GM12878 (cell line): ENCODE measurements around the gene F2RL1. TPM values are rescaled to one million over a fixed set of nuclear protein-coding genes. Genes with fewer than 3 reads are reported as not detected.

Source experiments
- ATAC-seq: fragments of 200-7000 bp; cut with Tn5 transposase; 3 replicates; pipeline ENCODE4 v1.9.1; 2020; ENCODE audit warnings: mild to moderate bottlenecking, moderate library complexity
- BruUV-seq: library from RNA; stranded (reverse); fragments of 400-500 nt; replicated peaks from 2 replicates; lab custom pipeline; 2021; lab: Mats Ljungman, UMichigan
- CTCF ChIA-PET: fragments of 300-600 bp; sonication (Branson Sonifier 250); formaldehyde crosslinking; extraction: SDS; loops from one replicate; lab custom pipeline; 2021; ENCODE audit warnings: inconsistent platforms; lab: Yijun Ruan, JAX
- POLR2A ChIA-PET: fragments of 350-600 bp; formaldehyde crosslinking; extraction: SDS; loops from one replicate; lab custom pipeline; 2021; ENCODE audit warnings: inconsistent platforms; lab: Charles Lee
- RAD21 ChIA-PET: fragments of 300-600 bp; sonication (Branson Sonifier 250); formaldehyde crosslinking; loops from one replicate; lab custom pipeline; 2023; ENCODE audit warnings: antibody characterized with exemption; ENCODE audit not compliant: unreplicated experiment; lab: Charles Lee
- SMC1A ChIA-PET: fragments of 300-600 bp; sonication (Branson Sonifier 250); formaldehyde crosslinking; loops from one replicate; lab custom pipeline; 2023; ENCODE audit not compliant: unreplicated experiment, uncharacterized antibody; lab: Charles Lee
- DNase-seq: peaks from one replicate; pipeline ENCODE4 v3.0.0-alpha.2; 2011; ENCODE audit warnings: low read depth, low spot score
- FAIRE-seq: peaks from 3 replicates; lab custom pipeline; 2011; peaks lifted over from hg19 to GRCh38; lab: Jason Lieb, UNC
- H2AFZ ChIP-seq: 2 replicates; pipeline ENCODE4 v1.6.0; 2011; ENCODE audit warnings: low read depth, low read length, control low read depth; ENCODE audit not compliant: control insufficient read depth
- H3K27ac ChIP-seq: 2 replicates; pipeline ENCODE4 v1.5.1; 2011; ENCODE audit warnings: control low read depth; ENCODE audit not compliant: control insufficient read depth, insufficient read depth
- H3K27me3 ChIP-seq, 2 experiments: replicated peaks in 1 of 2; 2 replicates each; pipeline versions ENCODE4 v1.6.0 to v1.6.1; 2011; ENCODE audit warnings: low read length in 1 of 2; ENCODE audit not compliant: control insufficient read depth in 2 of 2, insufficient read depth in 2 of 2
- H3K36me3 ChIP-seq, 2 experiments: 2 replicates each; pipeline ENCODE4 v1.5.1; 2011; ENCODE audit warnings: low read length in 1 of 2; ENCODE audit not compliant: control insufficient read depth in 2 of 2, insufficient read depth in 2 of 2
- H3K4me1 ChIP-seq: 2 replicates; pipeline ENCODE4 v1.6.1; 2011; ENCODE audit warnings: mild to moderate bottlenecking, low read length, moderate library complexity, mixed read lengths; ENCODE audit not compliant: control insufficient read depth, insufficient read depth
- H3K4me2 ChIP-seq: 2 replicates; pipeline ENCODE4 v1.6.0; 2011; ENCODE audit warnings: control low read depth; ENCODE audit not compliant: control insufficient read depth, insufficient read depth
- H3K4me3 ChIP-seq: fragments of 200-600 bp; sonication (generic); 2 replicates; pipeline ENCODE4 v1.5.1; 2016
- H3K79me2 ChIP-seq: 2 replicates; pipeline ENCODE4 v1.6.0; 2011; ENCODE audit warnings: low read length; ENCODE audit not compliant: control insufficient read depth, insufficient read depth
- H3K9ac ChIP-seq: 2 replicates; pipeline ENCODE4 v1.8.0; 2011; ENCODE audit warnings: low read length, control low read depth, mixed read lengths; ENCODE audit not compliant: control insufficient read depth, insufficient read depth
- H3K9me3 ChIP-seq: replicated peaks from 3 replicates; pipeline ENCODE4 v1.5.1; 2011; ENCODE audit warnings: mild to moderate bottlenecking, low read length; ENCODE audit not compliant: control insufficient read depth, insufficient read depth
- H4K20me1 ChIP-seq: 2 replicates; pipeline ENCODE4 v1.6.0; 2011; ENCODE audit not compliant: control insufficient read depth, insufficient read depth
- CREM ChIP-seq: IDR thresholded peaks from 2 replicates; pipeline ENCODE4 v1.6.1; 2014; ENCODE audit warnings: antibody characterized with exemption, low read depth
- CTCF ChIP-seq, 3 experiments: IDR thresholded peaks in 2 of 3; conservative IDR thresholded peaks in 1 of 3; 2 replicates each; pipeline ENCODE4 v1.5.1; 2011; ENCODE audit warnings: low read depth in 3 of 3, low read length in 3 of 3, mild to moderate bottlenecking in 3 of 3, control low read depth in 2 of 3, moderate library complexity in 2 of 3, inconsistent platforms in 1 of 3, mixed read lengths in 1 of 3; ENCODE audit not compliant: control insufficient read depth in 2 of 3, insufficient read depth in 1 of 3; ENCODE audit errors: extremely low read depth in 1 of 3
- IKZF2 ChIP-seq, 2 experiments: fragments of 450-650 bp; IDR thresholded peaks; 2 replicates each; pipeline ENCODE4 v1.6.1; 2017; ENCODE audit warnings: mild to moderate bottlenecking in 2 of 2, moderate library complexity in 2 of 2
- IRF5 ChIP-seq: fragments of 450-650 bp; IDR thresholded peaks from 2 replicates; pipeline ENCODE4 v1.6.1; 2017; ENCODE audit warnings: borderline replicate concordance
- JUND ChIP-seq: IDR thresholded peaks from 2 replicates; pipeline ENCODE4 v1.6.1; 2012; ENCODE audit warnings: low read depth, mild to moderate bottlenecking, low read length, improper control_type of control experiment, moderate library complexity
- LARP7 ChIP-seq: fragments of 450-650 bp; IDR thresholded peaks from 2 replicates; pipeline ENCODE4 v1.6.1; 2017; ENCODE audit warnings: mild to moderate bottlenecking
- RB1 ChIP-seq: fragments of 450-650 bp; formaldehyde crosslinking; IDR thresholded peaks from 2 replicates; pipeline ENCODE4 v1.6.1; 2017; ENCODE audit warnings: mild to moderate bottlenecking, borderline replicate concordance
- RFX5 ChIP-seq: IDR thresholded peaks from 2 replicates; pipeline ENCODE4 v1.6.1; 2011; ENCODE audit warnings: low read depth, low read length, improper control_type of control experiment
- SIX5 ChIP-seq: IDR thresholded peaks from 2 replicates; pipeline ENCODE4 v1.6.1; 2011; ENCODE audit warnings: mild to moderate bottlenecking, low read depth, low read length, moderate library complexity; ENCODE audit not compliant: severe bottlenecking
- TAF1 ChIP-seq: IDR thresholded peaks from 2 replicates; pipeline ENCODE4 v1.6.1; 2011; ENCODE audit warnings: mild to moderate bottlenecking, low read depth, low read length, borderline replicate concordance
- TCF3 ChIP-seq: IDR thresholded peaks from 2 replicates; pipeline ENCODE4 v1.6.1; 2012; ENCODE audit warnings: low read depth, mild to moderate bottlenecking, low read length, borderline replicate concordance; ENCODE audit not compliant: insufficient read depth
- ZNF207 ChIP-seq: fragments of 450-650 bp; IDR thresholded peaks from 2 replicates; pipeline ENCODE4 v1.6.1; 2014; ENCODE audit warnings: antibody characterized with exemption, mild to moderate bottlenecking, borderline replicate concordance
- ZNF384 ChIP-seq: IDR thresholded peaks from 2 replicates; pipeline ENCODE4 v1.6.1; 2012; ENCODE audit warnings: low read depth, mild to moderate bottlenecking, low read length, improper control_type of control experiment, borderline replicate concordance
- WGBS: methylation state at CpG from one replicate; pipeline ENCODE4 v1.1.6; 2016; ENCODE audit warnings: low lambda C conversion rate; ENCODE audit not compliant: insufficient replicate concordance, insufficient coverage; ENCODE audit errors: missing lambda C conversion rate; 5-methylcytosine and 5-hydroxymethylcytosine counted together
- in situ Hi-C: fragments of 300-500 bp; cut with MboI; formaldehyde crosslinking; loops from 9 replicates; pipeline ENCODE4 v1.14.3; 2018; ENCODE audit warnings: mixed read lengths
- intact Hi-C: fragments of 100-400 bp; cut with micrococcal nuclease; formaldehyde crosslinking; loops from one replicate; pipeline ENCODE4 v1.14.2; 2022; ENCODE audit not compliant: unreplicated experiment
- polyA plus RNA-seq, 11 experiments: library from polyadenylated mRNA; depleted of rRNA in 4 of 11; unstranded in 6 of 11; stranded (reverse) in 5 of 11; fragments of >200 nt; fragmentation: Nextera tagmentation in 4 of 11; fragmentation: Illumina TruSeq in 1 of 11; extraction: Ambion mirVana in 4 of 11; extraction: Trizol in 1 of 11; gene quantifications; 1 replicate in 1 of 11; 2 replicates in 10 of 11; pipeline versions ENCODE4 v1.2.1 to v1.2.3, GENCODE V29; 2011 to 2016; ENCODE audit warnings: inconsistent platforms in 2 of 11, missing spikeins in 2 of 11, low read depth in 1 of 11
- total RNA-seq, 4 experiments: library from RNA; depleted of rRNA in 3 of 4; stranded (reverse); fragments of >200 nt in 3 of 4; fragmentation: Illumina TruSeq in 1 of 4; extraction: Trizol in 1 of 4; gene quantifications; 2 replicates each; pipeline versions ENCODE4 v1.2.1 to v1.2.3, GENCODE V29; 2013 to 2021
- TF ChIP-seq, protein P1 (sequence below): fragments of 450-650 bp; IDR thresholded peaks from 2 replicates; pipeline ENCODE4 v1.6.1; 2016; ENCODE audit warnings: mild to moderate bottlenecking
- TF ChIP-seq, protein P2 (sequence below): fragments of 450-650 bp; IDR thresholded peaks from 2 replicates; pipeline ENCODE4 v1.6.1; 2016; ENCODE audit warnings: mild to moderate bottlenecking
- TF ChIP-seq, protein P3 (sequence below): IDR thresholded peaks from 2 replicates; pipeline ENCODE4 v1.6.1; 2011; ENCODE audit warnings: low read depth, mild to moderate bottlenecking, low read length, moderate library complexity, borderline replicate concordance; ENCODE audit errors: extremely low read depth

Gene F2RL1
- total and polyA plus RNA-seq, 10 of the 15 experiments (the other 5 are each of a cell fraction or from before 2014, with no cell fraction given) = 0.04 to 0.10 TPM; not detected in 8

- TF ChIP-seq JUND = no peak
- TF ChIP-seq, protein P1, sequence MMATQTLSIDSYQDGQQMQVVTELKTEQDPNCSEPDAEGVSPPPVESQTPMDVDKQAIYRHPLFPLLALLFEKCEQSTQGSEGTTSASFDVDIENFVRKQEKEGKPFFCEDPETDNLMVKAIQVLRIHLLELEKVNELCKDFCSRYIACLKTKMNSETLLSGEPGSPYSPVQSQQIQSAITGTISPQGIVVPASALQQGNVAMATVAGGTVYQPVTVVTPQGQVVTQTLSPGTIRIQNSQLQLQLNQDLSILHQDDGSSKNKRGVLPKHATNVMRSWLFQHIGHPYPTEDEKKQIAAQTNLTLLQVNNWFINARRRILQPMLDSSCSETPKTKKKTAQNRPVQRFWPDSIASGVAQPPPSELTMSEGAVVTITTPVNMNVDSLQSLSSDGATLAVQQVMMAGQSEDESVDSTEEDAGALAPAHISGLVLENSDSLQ = no peak
- TF ChIP-seq, protein P2, sequence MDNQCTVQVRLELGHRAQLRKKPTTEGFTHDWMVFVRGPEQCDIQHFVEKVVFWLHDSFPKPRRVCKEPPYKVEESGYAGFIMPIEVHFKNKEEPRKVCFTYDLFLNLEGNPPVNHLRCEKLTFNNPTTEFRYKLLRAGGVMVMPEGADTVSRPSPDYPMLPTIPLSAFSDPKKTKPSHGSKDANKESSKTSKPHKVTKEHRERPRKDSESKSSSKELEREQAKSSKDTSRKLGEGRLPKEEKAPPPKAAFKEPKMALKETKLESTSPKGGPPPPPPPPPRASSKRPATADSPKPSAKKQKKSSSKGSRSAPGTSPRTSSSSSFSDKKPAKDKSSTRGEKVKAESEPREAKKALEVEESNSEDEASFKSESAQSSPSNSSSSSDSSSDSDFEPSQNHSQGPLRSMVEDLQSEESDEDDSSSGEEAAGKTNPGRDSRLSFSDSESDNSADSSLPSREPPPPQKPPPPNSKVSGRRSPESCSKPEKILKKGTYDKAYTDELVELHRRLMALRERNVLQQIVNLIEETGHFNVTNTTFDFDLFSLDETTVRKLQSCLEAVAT = no peak
- no peak for TF ChIP-seq ZNF384
- TF ChIP-seq RFX5 = no peak
Observed at GRCh38 chr5:76859591-76860247, 40.9 kb downstream of the F2RL1 start (continued).

- no peak for FAIRE-seq
- H3K4me1 ChIP-seq = no peaks in the 10 kb centered on the region
- H3K27ac ChIP-seq = no peak overlapping the region
- no peaks in the 10 kb centered on the region for H3K27me3 ChIP-seq
- H3K36me3 ChIP-seq = no peaks in the 10 kb centered on the region
- H3K4me3 ChIP-seq = no peak overlapping the region
- POLR2A ChIA-PET = no interaction called here
- BruUV-seq = no TSS peak
- ATAC-seq = no peak
- in situ Hi-C loops (no loop called here), intact Hi-C loops (loop anchor here (10.0 kb wide), 2 partner anchors 383 to 573 kb away; no protein-coding TSS in a partner anchor)
- CTCF ChIA-PET = interaction anchor here (0.8 to 1.1 kb wide), 2 partner anchors 262 to 576 kb away, joined by 3 read pairs; no protein-coding TSS in a partner anchor
- H4K20me1 ChIP-seq = no peaks in the 10 kb centered on the region
- no peak for DNase-seq
- 70% methylated on average over 5 of the region's 5 CpGs for WGBS
- H3K4me2 ChIP-seq = no peak overlapping the region
- H3K9me3 ChIP-seq = no peaks in the 10 kb centered on the region
- no peaks in the 10 kb centered on the region for H3K79me2 ChIP-seq
- SMC1A ChIA-PET = interaction anchor here (0.6 to 1.6 kb wide), 5 partner anchors 8 to 1269 kb away, joined by 3 to 8 read pairs (median 3); no protein-coding TSS in a partner anchor
- no peak overlapping the region for H2AFZ ChIP-seq
- no peak overlapping the region for H3K9ac ChIP-seq
- RAD21 ChIA-PET = no interaction called here
- no peak for TF ChIP-seq LARP7
- no peak for TF ChIP-seq IKZF2 (IDR thresholded peaks at IDR 0.05)
- no peak for TF ChIP-seq TAF1
- no peak for TF ChIP-seq CTCF (IDR thresholded peaks at IDR 0.05 in 2 of 3, conservative IDR thresholded peaks at IDR 0.05 in 1 of 3; ENCODE audit: control insufficient read depth in 2 of 3, extremely low read depth in 1 of 3, insufficient read depth in 1 of 3, low read depth in 3 of 3, low read length in 3 of 3)
- TF ChIP-seq CREM = no peak
- no peak for TF ChIP-seq RB1
- no peak for TF ChIP-seq TCF3
- no peak for TF ChIP-seq IRF5
- TF ChIP-seq ZNF207 = no peak
- TF ChIP-seq, protein P3, sequence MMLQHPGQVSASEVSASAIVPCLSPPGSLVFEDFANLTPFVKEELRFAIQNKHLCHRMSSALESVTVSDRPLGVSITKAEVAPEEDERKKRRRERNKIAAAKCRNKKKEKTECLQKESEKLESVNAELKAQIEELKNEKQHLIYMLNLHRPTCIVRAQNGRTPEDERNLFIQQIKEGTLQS = no peak
- TF ChIP-seq SIX5 = no peak
Observed at GRCh38 chr5:76861612-76862011, 42.8 kb downstream of the F2RL1 start.
